CD4-positive, alpha-beta T cell treated with Interleukin-4 for 1 hour (primary cell): ENCODE measurements around the gene PLB1.
"Not testable (repeated sequence)": the region's sequence is repeated elsewhere in the genome, so short reads cannot be mapped to it uniquely, and the experiment has no call there.

Experiments used
- DNase-seq, 2 donors: peaks; one replicate each; pipeline ENCODE4 v3.0.0-alpha.2; 2020 to 2022

The PLB1 gene

DNA sequence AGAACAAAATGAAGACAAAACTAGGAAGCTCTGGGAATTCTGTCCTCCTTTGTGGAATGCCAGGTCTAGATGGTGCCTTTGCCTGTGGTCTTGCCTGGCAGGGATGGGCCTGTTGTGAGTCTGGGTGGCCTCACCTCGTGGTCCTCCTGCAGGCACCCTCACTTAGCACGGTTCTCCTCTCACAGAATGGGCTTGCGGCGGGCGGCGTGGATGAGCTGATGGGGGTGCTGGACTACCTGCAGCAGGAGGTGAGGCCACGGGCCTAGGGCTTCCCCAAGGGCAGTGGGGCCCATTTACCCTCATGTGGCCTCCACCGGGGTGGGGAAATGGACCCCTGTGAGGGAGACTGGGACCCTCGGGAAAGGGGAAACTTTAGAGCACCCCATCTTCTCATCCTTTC lies 42.3 kb downstream of the PLB1 start:
- no peak for DNase-seq

DNA sequence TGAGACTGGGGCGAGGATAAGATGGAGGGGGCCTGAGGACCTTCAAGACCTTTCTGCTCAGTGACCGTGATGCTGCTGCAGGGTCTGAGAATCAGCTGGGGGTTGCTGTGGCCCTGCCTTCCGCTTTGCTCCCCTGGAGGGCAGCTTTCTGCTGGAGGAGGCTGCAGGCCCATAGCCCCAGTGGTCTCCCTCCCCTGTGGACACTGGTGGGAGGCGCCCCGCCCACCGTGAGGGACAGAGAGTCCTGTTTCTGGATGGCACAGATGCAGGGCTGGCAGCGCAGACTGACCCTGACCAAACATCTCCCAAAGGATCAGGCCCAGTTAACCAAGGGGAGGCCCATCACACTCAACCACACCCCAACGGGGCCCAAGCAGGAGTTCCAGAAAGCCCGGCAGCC lies 42.8 kb downstream of the PLB1 start:
- no peak for DNase-seq

DNA sequence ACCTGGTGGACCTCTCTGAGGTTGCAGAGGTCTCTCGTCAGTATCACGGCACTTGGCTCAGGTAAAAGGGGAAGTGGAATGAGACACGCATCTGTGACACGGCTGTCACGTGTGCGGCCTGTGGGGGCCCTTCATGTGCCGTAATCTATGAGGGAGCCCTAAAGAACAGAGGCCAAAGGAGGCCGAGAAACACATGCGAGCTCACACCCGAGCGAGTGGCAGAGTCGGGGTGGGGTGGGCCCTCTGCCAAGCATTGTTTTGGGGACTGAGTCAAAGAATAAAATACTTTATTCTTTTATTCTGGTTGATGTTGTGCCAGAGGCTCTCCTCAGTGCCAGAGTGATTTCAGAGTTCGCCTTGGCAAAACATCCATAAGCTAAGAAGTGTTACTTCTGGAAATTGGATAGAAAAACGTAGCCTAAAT lies 43.3 kb downstream of the PLB1 start:
- DNase-seq: no peak

DNA sequence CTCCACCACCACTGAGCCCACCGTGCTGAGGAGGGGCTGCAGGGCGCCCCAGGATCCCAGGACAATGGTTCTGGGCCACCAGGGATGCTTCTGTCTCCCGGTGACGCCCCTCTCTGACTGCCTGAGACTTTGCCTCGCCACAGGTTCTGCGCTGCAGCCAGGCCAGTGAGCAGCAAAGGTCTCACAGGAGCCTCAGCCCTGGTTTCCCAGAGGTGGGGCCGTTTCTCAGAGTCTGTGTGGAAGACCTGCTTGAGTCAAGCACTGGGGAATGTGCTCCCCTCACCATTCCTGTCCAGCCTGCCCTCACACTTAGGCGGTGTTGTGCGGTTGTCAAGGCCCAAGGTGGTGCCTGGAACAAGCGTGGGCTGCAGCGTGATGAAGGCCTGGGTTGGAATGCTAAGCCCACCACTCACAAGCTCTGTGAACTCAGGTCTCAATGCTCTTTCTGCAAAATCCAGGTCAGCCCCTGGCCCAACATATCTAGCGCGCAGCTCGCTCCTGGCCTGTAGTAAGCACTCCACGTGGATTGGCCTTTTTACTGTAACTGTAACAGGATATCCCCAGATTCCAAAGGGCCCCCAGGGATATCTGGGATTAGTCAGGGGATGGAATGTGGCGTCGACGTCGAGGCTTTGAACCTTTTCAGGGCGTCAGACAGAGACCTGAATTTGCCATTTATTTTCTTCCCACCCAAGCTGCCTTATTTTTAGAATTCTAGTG lies 47.6 kb downstream of the PLB1 start:
- DNase-seq: no peak

DNA sequence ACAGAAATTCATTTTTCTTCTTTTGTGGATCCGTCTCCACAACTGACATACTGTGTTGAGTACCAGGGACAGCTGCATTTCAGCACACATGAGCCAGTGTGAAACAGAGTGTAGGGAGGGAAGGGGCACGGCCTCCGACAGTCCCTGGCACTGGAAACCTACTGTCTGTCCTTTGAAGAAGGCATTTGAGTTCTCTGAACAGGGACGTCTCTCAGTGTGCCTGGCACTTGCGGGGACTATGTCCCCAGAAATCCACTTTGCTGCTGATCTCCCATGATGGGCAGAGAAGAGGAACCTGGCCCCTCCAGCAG lies 48.1 kb downstream of the PLB1 start:
- no peak for DNase-seq

DNA sequence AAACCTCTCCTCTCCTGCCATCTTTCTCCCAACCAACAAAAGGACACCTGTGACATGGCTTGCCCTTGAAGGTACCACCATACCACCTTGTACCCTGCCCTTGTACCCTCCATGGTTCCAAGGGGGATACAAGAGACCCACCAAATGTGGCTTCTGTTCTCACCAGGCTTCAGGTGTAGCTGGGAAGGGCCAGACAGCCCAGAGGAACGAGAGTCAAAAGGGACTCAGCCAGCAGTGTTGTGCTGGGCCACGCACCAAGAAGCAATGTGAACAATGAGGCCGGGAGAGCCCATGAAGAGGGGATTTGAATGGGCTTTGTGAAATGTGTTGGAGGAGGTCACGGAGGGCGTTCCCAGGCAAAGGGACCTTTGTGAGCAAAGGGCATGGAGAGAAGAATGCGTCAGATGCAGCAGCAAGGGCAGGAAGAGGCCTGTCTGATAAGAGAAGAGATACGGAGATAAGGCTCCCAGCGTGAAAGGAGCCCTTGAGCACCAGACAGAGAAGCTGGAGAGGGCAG lies 48.6 kb downstream of the PLB1 start:
- peak in 1 of 2 donors; percentile 37 for DNase-seq

DNA sequence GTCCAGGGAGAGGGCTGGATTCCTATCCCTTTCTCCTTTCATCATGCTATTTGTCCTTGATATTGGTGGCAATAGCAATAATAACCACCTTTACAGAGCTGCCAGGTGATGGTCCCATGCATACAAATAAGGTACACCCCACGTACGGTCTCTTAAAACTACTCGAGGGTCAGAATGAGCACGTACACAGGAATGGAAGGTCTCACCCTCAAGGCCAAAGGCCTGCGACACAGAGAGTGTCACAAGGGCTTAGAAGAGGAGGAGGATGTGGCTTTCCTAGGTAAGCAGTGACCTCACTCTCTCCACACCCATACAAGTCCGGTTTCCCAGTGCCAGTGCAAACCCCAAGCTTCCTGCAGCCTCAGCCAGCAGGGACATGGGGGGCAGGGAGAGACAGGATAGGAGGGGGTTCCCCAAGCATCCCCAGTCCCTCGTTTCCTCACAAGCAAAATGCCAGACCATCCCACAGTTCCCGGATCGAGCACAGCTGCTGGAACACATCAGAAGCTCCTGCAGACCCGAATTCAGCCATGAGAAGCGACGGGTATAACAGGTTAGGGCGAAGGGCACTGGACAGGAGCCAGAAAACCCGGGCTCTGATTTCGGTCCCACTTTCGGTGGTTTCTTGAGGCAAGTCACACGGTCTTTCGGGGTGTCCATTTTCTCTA lies 49.2 kb downstream of the PLB1 start:
- peak; percentile 29 to 42 for DNase-seq

DNA sequence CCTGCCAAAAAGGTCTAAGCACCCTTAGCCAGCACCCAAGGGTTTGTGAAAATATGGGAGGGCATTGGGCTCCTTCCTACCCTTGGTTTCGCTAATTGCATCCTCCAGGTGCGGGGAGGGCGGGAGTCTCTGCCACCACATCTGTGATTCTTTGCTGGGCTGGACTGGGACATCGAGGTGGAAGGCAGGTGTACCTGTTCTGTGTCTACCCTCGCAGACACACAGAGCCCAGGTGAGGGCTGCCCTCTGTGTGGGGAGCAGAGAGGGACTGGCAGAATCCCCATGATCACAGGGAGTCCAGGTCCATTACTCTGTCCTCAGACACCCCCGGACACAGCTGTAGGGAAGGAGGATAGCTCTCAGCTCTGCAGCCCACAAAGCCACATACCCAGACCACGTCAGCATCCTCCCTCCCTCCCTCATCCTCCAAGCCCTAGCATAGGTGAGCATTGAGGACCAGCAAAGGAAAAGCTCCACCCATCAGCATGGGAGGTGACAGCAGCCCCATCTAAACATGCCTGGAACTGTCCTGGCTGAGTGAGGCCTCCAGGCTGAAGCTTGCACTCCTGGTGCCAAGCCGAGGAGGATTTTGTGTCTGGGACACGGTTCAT lies 49.8 kb downstream of the PLB1 start:
- DNase-seq: peak in 1 of 2 donors; percentile 45

DNA sequence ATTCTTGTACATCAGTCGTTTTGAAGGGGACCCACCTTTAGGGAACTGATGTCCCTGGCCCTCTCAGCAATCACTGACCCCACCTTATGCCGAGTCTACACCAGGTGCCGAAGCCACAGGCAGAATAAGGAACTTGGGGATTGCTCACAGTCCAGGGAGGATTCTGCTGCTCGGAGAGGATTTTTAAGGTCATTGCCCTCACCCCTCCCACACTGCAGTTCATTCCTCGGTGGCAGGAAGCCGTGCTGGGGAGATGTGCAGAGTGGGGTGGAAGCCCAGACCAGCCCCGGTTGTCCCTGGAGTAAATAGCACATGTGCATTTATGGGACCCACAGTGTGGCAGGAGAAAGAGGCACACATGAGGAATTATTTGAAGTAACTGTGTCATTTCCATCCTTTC lies 50.4 kb downstream of the PLB1 start:
- no peak for DNase-seq

DNA sequence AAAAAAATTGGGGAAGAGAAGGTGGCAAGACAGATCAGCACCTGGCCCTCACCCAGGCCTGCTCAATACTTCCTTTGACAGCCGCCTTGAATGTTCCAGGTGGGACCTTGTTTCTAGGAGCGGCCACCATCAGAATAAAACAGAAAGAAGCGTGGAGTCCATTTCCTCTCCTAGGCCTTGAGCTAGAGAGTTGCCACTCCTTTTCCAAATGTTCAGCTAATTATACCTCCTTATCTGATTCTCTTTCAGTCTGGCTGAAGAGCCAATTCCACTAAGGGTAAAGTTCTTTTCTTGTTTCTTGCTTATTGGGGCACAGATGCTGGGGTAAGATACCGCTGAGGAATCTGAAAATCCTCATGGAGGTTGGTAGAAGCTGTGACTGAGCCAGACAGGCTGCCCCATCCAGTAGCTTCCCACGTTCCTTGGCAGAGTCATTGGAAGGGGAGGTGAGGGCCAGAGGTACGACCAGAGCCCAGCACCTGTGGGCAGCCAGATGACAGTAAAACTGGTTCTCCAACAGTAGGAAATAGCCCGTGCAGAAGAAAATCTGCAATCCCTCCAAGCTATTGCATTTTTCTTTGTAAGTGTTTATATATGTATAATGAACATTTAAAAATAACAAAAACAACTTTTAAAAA lies 51.5 kb downstream of the PLB1 start:
- no peak for DNase-seq

DNA sequence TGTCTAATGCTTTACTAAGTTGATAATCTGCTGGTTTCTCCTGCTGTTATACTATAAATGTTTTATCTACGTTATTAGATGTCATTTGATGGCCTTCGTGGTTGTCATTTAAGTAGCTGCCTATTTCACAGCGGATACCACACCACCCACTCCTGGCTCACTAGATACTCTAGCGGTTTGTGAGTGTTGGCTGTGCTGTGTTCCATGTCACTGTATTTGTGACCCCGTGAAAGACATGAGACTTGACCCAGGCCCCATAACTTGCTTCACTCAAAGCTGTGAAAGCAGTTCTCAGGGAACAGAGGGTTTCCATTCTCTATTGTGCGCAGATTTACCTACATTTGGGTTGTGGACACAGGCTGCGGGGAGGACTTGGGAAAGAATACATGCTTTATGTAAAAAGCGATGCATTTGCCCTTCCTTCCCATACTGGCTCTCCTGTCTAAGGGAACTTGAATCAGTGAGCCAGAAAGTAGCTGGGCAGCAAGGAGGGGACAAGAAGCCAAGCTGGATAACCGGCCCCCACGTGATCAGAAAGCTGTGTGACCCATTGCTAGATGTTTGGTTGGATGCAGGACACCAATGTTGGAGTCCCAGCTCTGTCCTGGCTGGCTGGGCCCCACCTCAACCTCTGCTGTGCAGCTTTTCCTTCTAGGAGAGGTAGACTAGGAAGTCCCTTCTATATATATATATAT lies 52.2 kb downstream of the PLB1 start:
- DNase-seq: peak; percentile 26 to 52

DNA sequence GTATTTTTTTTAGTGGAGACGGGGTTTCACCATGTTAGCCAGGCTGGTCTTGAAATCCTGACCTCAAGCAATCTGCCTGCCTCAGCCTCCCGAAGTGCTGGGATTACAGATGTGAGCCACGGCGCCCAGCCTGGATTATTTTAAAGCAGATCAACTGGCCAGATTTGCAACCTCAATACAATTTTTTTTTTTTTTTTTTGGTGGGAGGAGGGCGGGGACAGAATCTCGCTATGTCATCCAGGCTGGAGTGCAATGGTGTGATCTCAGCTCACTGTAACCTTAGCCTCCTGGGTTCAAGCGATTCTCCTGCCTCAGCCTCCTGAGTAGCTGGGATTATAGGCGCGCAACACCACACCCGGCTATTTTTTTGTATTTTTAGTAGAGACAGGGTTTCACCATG lies 54.5 kb downstream of the PLB1 start:
- DNase-seq: not testable (repeated sequence)

DNA sequence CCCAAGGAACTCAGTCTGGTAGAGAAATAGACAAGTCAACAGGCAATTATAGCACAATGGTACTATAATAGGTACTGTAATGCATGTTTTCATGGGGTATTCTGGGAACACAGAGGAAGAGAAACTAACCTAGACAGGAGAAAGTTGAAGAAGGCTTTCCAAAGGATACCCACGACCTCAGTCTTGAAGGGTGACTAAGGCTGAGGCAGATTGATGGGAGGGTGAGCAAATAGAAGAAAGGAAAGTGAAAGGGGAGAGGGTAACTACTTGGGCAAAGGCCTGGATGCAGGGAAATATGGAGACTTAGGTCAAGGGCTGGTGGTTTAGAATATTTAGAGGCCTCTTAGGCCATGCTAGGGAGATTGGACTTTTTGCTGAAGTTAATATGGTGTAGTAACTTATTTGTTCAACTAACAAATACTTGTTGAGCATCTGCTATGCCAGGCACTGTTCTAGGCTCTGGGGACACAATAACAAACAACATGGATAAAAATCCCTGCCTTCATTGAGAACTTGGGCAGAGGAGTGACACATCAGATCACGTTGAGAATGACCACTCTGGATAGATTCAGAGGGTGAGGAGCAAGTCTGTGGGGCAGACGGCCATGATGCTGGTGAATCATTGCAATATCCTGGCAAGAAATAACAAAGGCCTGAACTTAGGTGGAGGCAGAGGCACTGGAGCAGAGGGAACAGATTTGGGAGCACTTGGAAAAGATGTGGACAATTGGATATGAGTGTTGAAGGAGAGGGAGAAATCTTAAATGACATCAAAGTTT lies 56.4 kb downstream of the PLB1 start:
- no peak for DNase-seq

DNA sequence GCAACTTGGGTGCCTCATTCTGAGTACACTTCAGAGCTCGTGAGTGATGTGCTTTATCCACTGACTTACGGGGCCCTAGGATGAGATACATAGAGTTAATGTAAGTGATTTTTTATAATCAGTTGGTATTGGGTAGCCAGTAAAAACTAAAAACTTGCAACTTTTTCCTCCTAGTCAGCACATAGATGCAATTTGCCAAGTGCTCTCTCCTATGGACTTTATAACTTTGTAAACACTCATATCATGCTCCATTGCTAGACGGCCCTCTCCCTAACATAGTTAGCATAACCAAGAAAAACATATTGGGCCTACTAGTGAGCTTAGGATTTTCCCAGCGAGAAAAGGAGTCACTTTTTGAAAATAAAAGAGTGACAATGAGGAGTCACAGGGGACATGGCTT lies 60.4 kb downstream of the PLB1 start:
- no peak for DNase-seq

DNA sequence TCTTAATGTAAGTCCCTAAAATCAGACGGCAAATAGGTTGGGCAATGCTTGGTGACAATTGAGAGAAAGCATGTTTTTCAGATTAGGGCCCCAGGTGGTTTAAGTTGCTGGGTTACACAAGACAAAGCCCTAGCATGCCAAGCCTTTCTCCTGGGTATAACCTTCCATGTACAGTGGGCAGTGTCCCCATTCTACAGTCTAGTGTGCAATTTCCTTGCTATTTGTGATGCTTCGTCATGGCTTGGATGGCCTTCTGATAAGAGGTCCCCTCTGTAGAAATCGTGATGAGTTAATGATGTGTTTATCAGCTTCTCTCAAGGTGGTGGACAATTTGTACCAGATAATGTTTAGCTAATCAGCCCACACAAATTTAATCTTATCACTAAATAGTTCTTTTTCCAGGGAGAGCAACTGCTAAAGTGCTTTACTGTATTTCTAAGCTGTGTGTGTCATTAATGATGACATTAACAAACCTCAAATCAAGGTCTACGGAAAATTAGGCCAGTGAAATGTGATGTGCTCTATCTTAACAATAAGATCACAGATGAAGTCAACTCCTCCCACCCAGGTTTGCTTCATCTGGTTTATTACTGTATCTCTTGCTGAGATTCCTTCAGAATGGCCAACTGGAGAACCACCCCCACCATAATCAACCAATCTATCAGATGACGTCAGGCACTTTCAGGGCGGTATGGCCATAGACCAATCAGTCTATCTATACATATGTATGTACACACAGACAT lies 61.7 kb downstream of the PLB1 start:
- DNase-seq: no peak

DNA sequence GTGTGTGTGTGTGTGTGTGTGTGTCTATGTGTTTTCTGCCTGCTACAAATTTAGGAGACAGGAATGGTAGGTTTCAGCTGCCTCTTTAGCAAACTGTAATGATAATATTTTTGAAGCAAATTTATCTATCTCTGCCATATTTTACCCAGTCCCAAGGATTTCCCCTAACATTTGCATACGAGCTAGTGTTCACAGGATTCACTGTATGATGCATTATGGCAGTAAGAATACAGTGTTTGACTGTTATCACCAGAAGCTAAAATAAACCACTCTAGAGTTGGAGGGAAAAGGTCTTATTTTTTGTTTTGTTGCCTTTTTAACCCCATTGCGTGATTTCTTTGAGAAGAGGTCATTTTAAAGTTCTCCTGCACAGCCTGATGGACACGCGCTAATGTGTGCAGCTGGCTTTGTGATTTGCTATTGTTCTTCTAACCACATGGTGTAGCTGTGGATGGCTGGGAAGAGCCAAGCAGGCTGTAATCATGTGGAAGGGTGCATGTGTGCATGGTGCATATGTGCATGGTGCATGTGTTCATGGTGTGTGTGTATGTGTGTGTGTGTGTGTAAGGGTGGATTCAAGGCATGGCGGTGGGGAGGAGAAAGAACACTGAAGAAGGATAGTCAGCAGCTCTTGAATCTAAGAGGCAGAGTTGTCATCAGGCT lies 62.4 kb downstream of the PLB1 start:
- no peak for DNase-seq

DNA sequence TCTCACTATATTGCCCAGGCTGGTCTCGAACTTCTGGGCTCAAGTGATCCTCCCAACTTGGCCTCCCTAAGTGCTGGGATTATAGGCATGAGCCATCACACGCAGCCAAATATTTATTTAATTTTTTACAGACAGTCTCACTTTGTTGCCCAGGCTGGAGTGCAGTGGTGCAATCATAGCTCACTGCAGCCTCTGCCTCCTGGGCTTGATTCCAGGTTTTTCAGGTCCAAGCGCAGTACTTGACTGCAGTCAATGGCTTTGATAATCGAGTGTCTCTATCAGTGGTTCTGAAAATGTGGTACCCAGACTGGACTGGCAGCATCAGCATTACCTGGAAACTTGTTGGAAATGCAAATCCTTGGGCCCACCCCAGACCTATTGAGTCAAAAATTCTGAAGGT lies 63.1 kb downstream of the PLB1 start:
- DNase-seq: no peak

DNA sequence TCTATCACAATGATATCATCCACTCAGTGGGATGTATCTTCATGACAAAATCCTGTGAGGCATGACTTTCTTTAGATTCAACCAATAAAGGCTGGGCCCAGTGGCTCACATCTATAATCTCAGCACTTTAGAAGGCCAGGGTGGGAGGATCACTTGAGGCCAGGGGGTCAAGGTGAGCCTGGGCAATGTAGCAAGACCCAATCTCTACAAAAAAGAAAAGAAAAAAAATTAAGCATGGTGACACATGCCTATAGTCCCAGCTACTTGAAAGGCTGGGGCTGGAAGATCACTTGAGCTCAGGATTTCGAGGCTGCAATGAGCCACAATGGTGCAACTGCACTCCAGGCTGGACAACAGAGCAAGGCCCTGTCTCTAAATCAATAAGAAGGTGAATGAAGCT lies 68.0 kb downstream of the PLB1 start:
- no peak for DNase-seq

DNA sequence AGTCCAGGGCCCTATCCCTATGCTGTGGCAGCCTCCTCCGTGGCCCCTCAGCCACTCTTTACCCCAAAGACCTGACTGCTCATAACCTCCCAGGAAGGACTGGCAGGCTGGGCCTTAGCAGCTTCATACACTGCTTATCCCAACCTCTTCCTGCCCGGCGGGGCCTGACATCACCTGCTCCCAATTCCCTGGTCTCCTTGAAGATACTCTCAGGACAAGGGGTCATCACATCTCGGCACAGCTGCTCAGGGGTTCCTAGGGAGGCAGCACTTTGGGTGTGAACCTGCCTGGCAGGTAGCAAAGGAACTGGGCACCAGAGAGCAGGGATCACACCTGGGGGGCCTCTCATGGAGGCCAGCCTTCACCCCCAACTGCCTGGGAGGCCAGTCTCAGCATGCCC lies 68.5 kb downstream of the PLB1 start:
- no peak for DNase-seq

DNA sequence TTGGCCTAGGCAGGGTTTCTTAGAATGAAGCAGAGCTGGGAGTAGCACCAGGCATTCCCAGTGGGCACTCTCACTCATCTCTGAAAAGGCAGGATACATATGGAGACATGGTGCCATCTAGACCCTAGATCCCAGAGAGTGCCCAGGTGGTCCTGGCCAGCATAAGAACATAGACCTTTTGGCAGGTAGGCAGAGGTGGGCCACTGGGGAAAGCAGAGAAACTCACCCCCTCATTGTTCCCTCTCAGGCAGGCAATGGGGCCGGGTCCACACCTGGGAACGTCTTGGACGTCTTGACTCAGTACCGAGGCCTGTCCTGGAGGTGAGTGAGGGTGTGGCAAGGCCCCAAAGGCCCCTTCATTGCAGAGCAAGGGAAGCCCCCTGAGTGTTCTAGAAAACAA lies 69.2 kb downstream of the PLB1 start:
- DNase-seq: no peak

DNA sequence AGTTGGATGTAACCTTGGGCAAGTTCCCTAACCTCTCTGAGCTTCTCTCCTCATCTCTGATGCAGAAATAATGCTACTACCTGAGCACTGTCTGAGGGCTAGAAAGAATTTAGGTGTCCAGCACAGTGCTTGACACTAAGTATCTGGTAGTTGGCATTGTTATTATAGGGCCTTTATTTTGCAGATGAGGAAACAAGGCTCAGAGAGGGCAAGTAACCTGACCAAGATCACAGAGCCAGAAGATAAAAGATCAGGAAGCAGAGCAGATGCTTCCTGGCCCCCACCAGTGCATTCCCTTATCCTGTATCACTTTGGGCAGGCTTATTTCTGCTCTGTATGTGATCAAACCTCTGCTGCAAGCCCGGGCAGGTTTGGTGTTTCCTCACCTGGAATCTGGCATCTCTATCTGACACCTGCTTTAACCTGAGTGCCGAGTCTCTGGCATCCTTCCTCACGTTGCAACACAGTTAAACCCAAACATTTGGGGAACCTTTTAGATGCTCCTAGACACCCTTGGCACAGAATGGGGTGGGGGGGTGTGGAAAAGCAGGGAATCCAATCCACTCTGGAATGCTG lies 69.9 kb downstream of the PLB1 start:
- DNase-seq: no peak
